ENCODE data around the gene COBLL1.

COBLL1 gene

DNA sequence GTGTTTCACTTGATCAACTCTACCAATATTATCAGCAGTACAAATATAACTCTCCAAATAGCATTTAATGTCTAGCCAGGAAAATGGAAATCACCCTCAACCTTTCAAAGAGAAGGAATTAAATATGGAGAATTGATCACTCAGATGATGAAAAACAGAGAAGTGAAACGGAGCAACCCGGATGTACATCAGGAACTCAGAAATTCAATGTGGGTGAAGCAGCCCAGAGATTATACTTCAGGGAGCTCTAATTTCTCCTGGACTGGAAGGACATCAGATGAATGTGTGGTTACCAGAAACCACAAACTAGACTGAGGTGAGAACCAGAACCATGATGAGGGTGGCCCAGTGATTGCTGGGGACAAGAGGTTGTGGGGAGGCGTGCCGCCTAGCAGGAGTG is 35.5 kb upstream of the COBLL1 start:
- H3K9ac ChIP-seq = no peak overlapping the region
- H2AFZ ChIP-seq (ENCODE audit: low read depth) = no peak overlapping the region
- H3K27me3 ChIP-seq (ENCODE audit: insufficient read depth, low read depth) = no peaks in the 10 kb centered on the region
- H3K27ac ChIP-seq = no peak overlapping the region
- peaks cover 4% of the 10 kb centered on the region for H3K4me1 ChIP-seq (ENCODE audit: low read depth, poor library complexity, severe bottlenecking)
- TF ChIP-seq, protein P1, sequence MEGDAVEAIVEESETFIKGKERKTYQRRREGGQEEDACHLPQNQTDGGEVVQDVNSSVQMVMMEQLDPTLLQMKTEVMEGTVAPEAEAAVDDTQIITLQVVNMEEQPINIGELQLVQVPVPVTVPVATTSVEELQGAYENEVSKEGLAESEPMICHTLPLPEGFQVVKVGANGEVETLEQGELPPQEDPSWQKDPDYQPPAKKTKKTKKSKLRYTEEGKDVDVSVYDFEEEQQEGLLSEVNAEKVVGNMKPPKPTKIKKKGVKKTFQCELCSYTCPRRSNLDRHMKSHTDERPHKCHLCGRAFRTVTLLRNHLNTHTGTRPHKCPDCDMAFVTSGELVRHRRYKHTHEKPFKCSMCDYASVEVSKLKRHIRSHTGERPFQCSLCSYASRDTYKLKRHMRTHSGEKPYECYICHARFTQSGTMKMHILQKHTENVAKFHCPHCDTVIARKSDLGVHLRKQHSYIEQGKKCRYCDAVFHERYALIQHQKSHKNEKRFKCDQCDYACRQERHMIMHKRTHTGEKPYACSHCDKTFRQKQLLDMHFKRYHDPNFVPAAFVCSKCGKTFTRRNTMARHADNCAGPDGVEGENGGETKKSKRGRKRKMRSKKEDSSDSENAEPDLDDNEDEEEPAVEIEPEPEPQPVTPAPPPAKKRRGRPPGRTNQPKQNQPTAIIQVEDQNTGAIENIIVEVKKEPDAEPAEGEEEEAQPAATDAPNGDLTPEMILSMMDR (conservative IDR thresholded peaks at IDR 0.05; ENCODE audit: low read depth, low read length) = no peak
- no peaks in the 10 kb centered on the region for H3K79me2 ChIP-seq (ENCODE audit: insufficient read depth, low read depth)
- no peaks in the 10 kb centered on the region for H4K20me1 ChIP-seq (ENCODE audit: insufficient read depth)
- no peaks in the 10 kb centered on the region for H3K36me3 ChIP-seq (ENCODE audit: insufficient read depth)
- no peak overlapping the region for H3K4me3 ChIP-seq (IDR thresholded peaks at IDR 0.05; ENCODE audit: insufficient read depth, low read depth, low read length)
- no peak overlapping the region for H3K4me2 ChIP-seq

DNA sequence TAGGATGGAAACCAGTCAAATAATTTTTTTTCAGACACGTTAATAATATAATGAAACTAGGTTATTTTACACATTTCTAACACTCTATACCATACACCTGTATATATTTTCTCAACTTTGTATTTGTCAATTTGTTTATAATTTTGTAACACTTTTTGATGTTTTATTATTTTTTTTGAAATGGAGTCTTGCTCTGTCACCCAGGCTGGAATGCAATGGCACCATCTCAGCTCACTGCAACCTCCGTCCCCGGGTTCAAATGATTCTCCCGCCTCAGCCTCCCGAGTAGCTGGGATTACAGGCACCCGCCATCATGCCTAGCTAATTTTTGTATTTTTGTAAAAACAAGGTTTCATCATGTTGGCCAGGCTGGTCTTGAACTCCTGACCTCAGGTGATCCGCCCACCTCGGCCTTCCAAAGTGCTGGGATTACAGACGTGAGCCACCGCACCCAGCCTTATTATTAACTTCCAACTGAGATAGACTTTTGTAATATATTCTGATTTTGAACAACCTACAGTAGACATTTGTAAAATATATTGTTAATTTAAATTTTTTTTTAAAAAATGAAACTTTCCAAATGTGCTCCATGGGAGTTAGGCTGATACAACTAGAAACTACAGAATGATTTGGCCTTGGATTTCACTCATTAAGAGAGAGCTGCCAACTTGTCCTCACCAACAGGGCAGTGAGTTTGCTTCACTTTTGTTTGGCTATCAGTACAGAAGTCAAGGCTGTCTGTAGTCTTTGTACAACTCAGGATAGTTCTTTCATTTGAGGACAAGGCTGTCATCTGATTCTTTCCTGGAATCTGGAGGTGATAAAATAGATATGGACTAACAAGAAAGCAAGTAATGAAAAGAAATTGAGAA is 33.9 kb upstream of the COBLL1 start:
- peaks cover 4% of the 10 kb centered on the region for H3K4me1 ChIP-seq (ENCODE audit: low read depth, poor library complexity, severe bottlenecking)
- H2AFZ ChIP-seq (ENCODE audit: low read depth) = no peak overlapping the region
- H4K20me1 ChIP-seq (ENCODE audit: insufficient read depth) = no peaks in the 10 kb centered on the region
- no peaks in the 10 kb centered on the region for H3K27me3 ChIP-seq (ENCODE audit: insufficient read depth, low read depth)
- no peak overlapping the region for H3K27ac ChIP-seq
- no peaks in the 10 kb centered on the region for H3K36me3 ChIP-seq (ENCODE audit: insufficient read depth)
- H3K4me2 ChIP-seq = no peak overlapping the region
- no peak overlapping the region for H3K9ac ChIP-seq
- H3K79me2 ChIP-seq (ENCODE audit: insufficient read depth, low read depth) = no peaks in the 10 kb centered on the region
- H3K4me3 ChIP-seq (IDR thresholded peaks at IDR 0.05; ENCODE audit: insufficient read depth, low read depth, low read length) = no peak overlapping the region
- TF ChIP-seq, protein P1 (conservative IDR thresholded peaks at IDR 0.05; ENCODE audit: low read depth, low read length) = no peak

DNA sequence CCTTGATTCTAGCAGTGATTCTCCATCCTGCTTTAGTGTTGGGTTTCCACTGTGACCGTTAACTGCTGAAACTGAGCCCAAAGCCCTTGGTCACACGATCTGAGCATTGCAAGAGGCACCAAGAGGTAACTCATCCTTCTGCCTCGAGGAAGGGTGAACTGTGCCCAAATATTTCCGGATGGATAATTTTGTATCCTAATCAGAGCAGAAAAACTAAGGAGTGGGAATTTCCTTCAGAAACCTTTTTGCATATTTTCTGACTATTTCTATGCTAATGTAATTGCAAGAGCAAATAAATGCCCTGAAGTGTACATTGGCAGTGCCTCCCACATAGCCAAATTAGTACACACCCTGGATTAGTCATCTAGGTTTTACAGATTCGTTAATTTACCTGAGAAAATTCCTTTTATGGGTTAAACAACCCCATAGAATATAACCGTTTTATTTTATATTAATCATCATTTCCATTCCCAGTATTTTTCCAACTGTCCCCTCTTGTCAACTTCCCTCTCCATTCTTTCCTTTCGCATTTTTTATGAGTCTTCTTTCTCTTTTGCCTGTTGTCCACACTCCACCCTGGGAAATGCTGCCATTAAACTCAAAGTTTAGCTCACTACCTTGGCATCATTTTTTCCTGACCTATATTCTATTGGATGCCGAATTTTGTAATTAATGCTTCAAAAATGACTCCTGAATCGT is 31.7 kb upstream of the COBLL1 start:
- Histone ChIP-seq H4K20me1 (ENCODE audit: insufficient read depth) (no peaks in the 10 kb centered on the region), H3K9ac (no peak overlapping the region), H3K4me3 (IDR thresholded peaks at IDR 0.05; ENCODE audit: insufficient read depth, low read depth, low read length) (no peak overlapping the region), H2AFZ (ENCODE audit: low read depth) (no peak overlapping the region), H3K36me3 (ENCODE audit: insufficient read depth) (no peaks in the 10 kb centered on the region), H3K79me2 (ENCODE audit: insufficient read depth, low read depth) (no peaks in the 10 kb centered on the region), H3K4me2 (no peak overlapping the region), H3K27me3 (ENCODE audit: insufficient read depth, low read depth) (no peaks in the 10 kb centered on the region), H3K27ac (no peak overlapping the region), H3K4me1 (ENCODE audit: low read depth, poor library complexity, severe bottlenecking) (peaks cover 21% of the 10 kb centered on the region)
- TF ChIP-seq, protein P1 (conservative IDR thresholded peaks at IDR 0.05; ENCODE audit: low read depth, low read length) = no peak

DNA sequence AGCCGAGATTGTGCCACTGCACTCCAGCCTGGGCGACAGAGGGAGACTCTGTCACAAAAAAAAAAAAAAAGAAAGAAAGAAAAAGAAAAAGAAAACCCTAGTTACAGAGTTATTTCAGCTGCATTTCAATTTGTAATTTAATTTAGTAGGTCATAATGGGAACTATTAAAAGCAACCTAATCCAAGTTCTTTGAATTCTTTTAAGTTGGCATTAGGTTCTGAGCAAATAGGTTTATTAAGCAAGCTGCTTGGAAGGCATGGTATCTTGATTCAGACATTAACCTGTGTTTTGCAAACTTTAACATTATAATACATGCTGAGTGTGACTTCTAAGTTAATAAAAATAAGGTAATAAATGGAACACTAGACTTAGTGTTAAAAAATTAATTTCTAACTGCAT is 29.8 kb upstream of the COBLL1 start:
- Histone ChIP-seq H4K20me1 (ENCODE audit: insufficient read depth) (no peaks in the 10 kb centered on the region), H3K4me1 (ENCODE audit: low read depth, poor library complexity, severe bottlenecking) (peaks cover 24% of the 10 kb centered on the region), H3K27me3 (ENCODE audit: insufficient read depth, low read depth) (no peaks in the 10 kb centered on the region), H3K27ac (no peak overlapping the region), H2AFZ (ENCODE audit: low read depth) (no peak overlapping the region), H3K36me3 (ENCODE audit: insufficient read depth) (no peaks in the 10 kb centered on the region), H3K9ac (no peak overlapping the region), H3K4me2 (no peak overlapping the region), H3K79me2 (ENCODE audit: insufficient read depth, low read depth) (no peaks in the 10 kb centered on the region), H3K4me3 (IDR thresholded peaks at IDR 0.05; ENCODE audit: insufficient read depth, low read depth, low read length) (no peak overlapping the region)
- TF ChIP-seq, protein P1 (conservative IDR thresholded peaks at IDR 0.05; ENCODE audit: low read depth, low read length) = no peak

Data from KMS-11 (cell line).